Neural cell (in vitro differentiated cells): ENCODE results near the gene FBLN2. TPM values are rescaled to one million over a fixed set of nuclear protein-coding genes. Genes with fewer than 3 reads are reported as not detected.

Experiments
- H2AFZ ChIP-seq: fragments of 200-600, 300-800 bp; sonication (generic), shearing (Covaris generic); 2 replicates; pipeline ENCODE4 v1.6.0; 2014; ENCODE audit warnings: low read depth, mild to moderate bottlenecking, antibody characterized with exemption, low read length, moderate library complexity
- H3F3A ChIP-seq: fragments of 200-600 bp; shearing (Covaris generic); 2 replicates; pipeline ENCODE4 v1.6.1; 2016; ENCODE audit warnings: mild to moderate bottlenecking, moderate library complexity, mixed read lengths, antibody characterized with exemption, low read length; ENCODE audit not compliant: insufficient read depth, poor library complexity, severe bottlenecking
- H3K27ac ChIP-seq: fragments of 200-600, 300-800 bp; sonication (generic), shearing (Covaris generic); 2 replicates; pipeline ENCODE4 v1.5.1; 2014; ENCODE audit warnings: mild to moderate bottlenecking, low read length, moderate library complexity
- H3K27me3 ChIP-seq: fragments of 300-800, 200-600 bp; sonication (generic), shearing (Covaris generic); 2 replicates; pipeline ENCODE4 v1.6.0; 2014; ENCODE audit warnings: mild to moderate bottlenecking, low read depth, low read length, moderate library complexity; ENCODE audit not compliant: insufficient read depth
- H3K36me3 ChIP-seq: fragments of 300-800, 200-600 bp; sonication (generic), shearing (Covaris generic); 2 replicates; pipeline ENCODE4 v1.5.1; 2014; ENCODE audit warnings: mild to moderate bottlenecking, antibody characterized with exemption, low read length, moderate library complexity; ENCODE audit not compliant: insufficient read depth
- H3K4me2 ChIP-seq: fragments of 300-800, 200-600 bp; sonication (generic), shearing (Covaris generic); 2 replicates; pipeline ENCODE4 v1.6.0; 2014; ENCODE audit warnings: mild to moderate bottlenecking, low read length
- H3K4me3 ChIP-seq: fragments of 300-800, 200-600 bp; sonication (generic), shearing (Covaris generic); 2 replicates; pipeline ENCODE4 v1.5.1; 2014; ENCODE audit warnings: mild to moderate bottlenecking, low read length, moderate library complexity
- H3K79me2 ChIP-seq: fragments of 200-600 bp; shearing (Covaris generic); replicated peaks from 2 replicates; pipeline ENCODE4 v1.6.0; 2014; ENCODE audit warnings: mild to moderate bottlenecking, low read length, moderate library complexity; ENCODE audit not compliant: insufficient read depth
- H3K9ac ChIP-seq: fragments of 300-800, 200-600 bp; sonication (generic), shearing (Covaris generic); 2 replicates; pipeline ENCODE4 v1.6.1; 2016; ENCODE audit warnings: mild to moderate bottlenecking, low read length, mixed read lengths
- H3K9me2 ChIP-seq: fragments of 200-600 bp; shearing (Covaris generic); 2 replicates; pipeline ENCODE4 v1.6.1; 2016; ENCODE audit warnings: mild to moderate bottlenecking, low read length, mixed read lengths; ENCODE audit not compliant: insufficient read depth
- H3K9me3 ChIP-seq: fragments of 200-600, 300-800 bp; sonication (generic), shearing (Covaris generic); 2 replicates; pipeline ENCODE4 v1.6.1; 2016; ENCODE audit warnings: mild to moderate bottlenecking, mixed run types, low read length, moderate library complexity, mixed read lengths
- H4K20me1 ChIP-seq: fragments of 200-600 bp; shearing (Covaris generic); 2 replicates; pipeline ENCODE4 v1.6.1; 2016; ENCODE audit warnings: mild to moderate bottlenecking, mixed run types; ENCODE audit not compliant: insufficient read depth
- CTCF ChIP-seq: fragments of 450-650 bp; IDR thresholded peaks from 2 replicates; pipeline ENCODE4 v1.5.1; 2014; ENCODE audit warnings: antibody characterized with exemption, mild to moderate bottlenecking, moderate library complexity; ENCODE audit not compliant: poor library complexity, severe bottlenecking
- EP300 ChIP-seq: fragments of 450-650 bp; conservative IDR thresholded peaks from 2 replicates; pipeline ENCODE4 v1.6.1; 2014; ENCODE audit warnings: antibody characterized with exemption, mild to moderate bottlenecking, moderate library complexity; ENCODE audit not compliant: poor library complexity, severe bottlenecking
- EZH2 ChIP-seq: fragments of 200-600, 300-800 bp; shearing (Covaris generic), sonication (generic); IDR thresholded peaks from 2 replicates; pipeline ENCODE4 v1.6.1; 2014; ENCODE audit warnings: antibody characterized with exemption, low read length, borderline replicate concordance, mild to moderate bottlenecking; ENCODE audit not compliant: insufficient read depth, poor library complexity, severe bottlenecking
- MXI1 ChIP-seq: fragments of 450-650 bp; conservative IDR thresholded peaks from 2 replicates; pipeline ENCODE4 v1.6.1; 2014; ENCODE audit warnings: antibody characterized with exemption, mild to moderate bottlenecking; ENCODE audit not compliant: poor library complexity, severe bottlenecking
- POLR2AphosphoS5 ChIP-seq: IDR thresholded peaks from 2 replicates; pipeline ENCODE4 v1.6.1; 2012
- RAD21 ChIP-seq: fragments of 450-650 bp; conservative IDR thresholded peaks from 2 replicates; pipeline ENCODE4 v1.6.1; 2014; ENCODE audit warnings: antibody characterized with exemption, mild to moderate bottlenecking, moderate library complexity
- REST ChIP-seq: IDR thresholded peaks from 2 replicates; pipeline ENCODE4 v1.6.1; 2012; ENCODE audit warnings: borderline replicate concordance
- SMC3 ChIP-seq: fragments of 450-650 bp; conservative IDR thresholded peaks from 2 replicates; pipeline ENCODE4 v1.6.1; 2014; ENCODE audit warnings: antibody characterized with exemption, mild to moderate bottlenecking, moderate library complexity; ENCODE audit not compliant: poor library complexity
- TAF1 ChIP-seq: IDR thresholded peaks from 2 replicates; pipeline ENCODE4 v1.6.1; 2012; ENCODE audit warnings: low read depth
- polyA plus RNA-seq: library from polyadenylated mRNA; depleted of rRNA; stranded (reverse); fragments of >200 nt; gene quantifications from 2 replicates; pipeline ENCODE4 v1.2.3, GENCODE V29; 2014

The FBLN2 gene
- polyA plus RNA-seq, 1 donor from 2014 or later = 0.37 TPM

GRCh38 chr3:13657660-13658435 is 108.9 kb downstream of the FBLN2 start:
- H3K27ac ChIP-seq = no peak overlapping the region
- H2AFZ ChIP-seq = no peak overlapping the region

GRCh38 chr3:13658681-13659080 is 109.8 kb downstream of the FBLN2 start:
- H3K9me3 ChIP-seq = no peaks in the 10 kb centered on the region
- no peak overlapping the region for H3K27ac ChIP-seq
- no peaks in the 10 kb centered on the region for H3K9me2 ChIP-seq
- no peaks in the 10 kb centered on the region for H3F3A ChIP-seq
- no peak overlapping the region for H3K4me2 ChIP-seq
- H4K20me1 ChIP-seq = no peaks in the 10 kb centered on the region
- no peak overlapping the region for H3K9ac ChIP-seq
- H3K36me3 ChIP-seq = no peaks in the 10 kb centered on the region
- TF ChIP-seq RAD21 (no peak), SMC3 (no peak), TAF1 (no peak), MXI1 (no peak), CTCF (no peak), EZH2 (no peak), POLR2AphosphoS5 (no peak), EP300 (no peak)
- H3K27me3 ChIP-seq = no peaks in the 10 kb centered on the region
- H2AFZ ChIP-seq = no peak overlapping the region
- H3K4me3 ChIP-seq = no peak overlapping the region
- no peaks in the 10 kb centered on the region for H3K79me2 ChIP-seq

More at GRCh38 chr3:13657660-13658435, 108.9 kb downstream of the FBLN2 start:
- H3K4me3 ChIP-seq = no peak overlapping the region
- H3K79me2 ChIP-seq = no peaks in the 10 kb centered on the region
- no peak overlapping the region for H3K9ac ChIP-seq
- peak; percentile 18 for TF ChIP-seq MXI1
- peak; percentile 99 for TF ChIP-seq RAD21
- no peak for TF ChIP-seq EZH2
- peak; percentile 99 for TF ChIP-seq CTCF
- TF ChIP-seq EP300 = peak; percentile 23
- TF ChIP-seq POLR2AphosphoS5 = no peak
- no peak for TF ChIP-seq TAF1
- TF ChIP-seq SMC3 = peak; percentile 100
- no peak for TF ChIP-seq REST
- no peaks in the 10 kb centered on the region for H3K36me3 ChIP-seq
- no peaks in the 10 kb centered on the region for H3K9me3 ChIP-seq
- H3K27me3 ChIP-seq = no peaks in the 10 kb centered on the region
- no peaks in the 10 kb centered on the region for H3K9me2 ChIP-seq
- no peaks in the 10 kb centered on the region for H3F3A ChIP-seq
- no peak overlapping the region for H3K4me2 ChIP-seq
- no peaks in the 10 kb centered on the region for H4K20me1 ChIP-seq
